Osteocyte (in vitro differentiated cells): ENCODE results near the gene GPATCH2L. TPM values are rescaled to one million over a fixed set of nuclear protein-coding genes. Genes with fewer than 3 reads are reported as not detected.
A peak's percentile ranks its signal among the peaks of the same experiment; 100 is the strongest.

Source experiments
- DNase-seq: peaks from one replicate; pipeline ENCODE4 v3.0.0; 2021; ENCODE audit warnings: mixed read lengths; ENCODE audit not compliant: unreplicated experiment; ENCODE audit errors: extremely low spot score
- H3K27ac Mint-ChIP-seq: one replicate; pipeline ENCODE4 v1.8.0; 2021; ENCODE audit warnings: mild to moderate bottlenecking, mixed read lengths; ENCODE audit not compliant: unreplicated experiment
- H3K27me3 Mint-ChIP-seq: one replicate; pipeline ENCODE4 v1.8.0; 2021; ENCODE audit warnings: mixed read lengths; ENCODE audit not compliant: unreplicated experiment
- H3K36me3 Mint-ChIP-seq: one replicate; pipeline ENCODE4 v1.8.0; 2021; ENCODE audit warnings: mixed read lengths; ENCODE audit not compliant: unreplicated experiment
- H3K4me1 Mint-ChIP-seq: one replicate; pipeline ENCODE4 v1.8.0; 2021; ENCODE audit warnings: mixed read lengths; ENCODE audit not compliant: unreplicated experiment
- H3K4me3 Mint-ChIP-seq: one replicate; pipeline ENCODE4 v1.8.0; 2021; ENCODE audit warnings: mild to moderate bottlenecking, moderate library complexity, mixed read lengths; ENCODE audit not compliant: unreplicated experiment
- H3K9me3 Mint-ChIP-seq: one replicate; pipeline ENCODE4 v1.8.0; 2021; ENCODE audit warnings: mixed read lengths; ENCODE audit not compliant: unreplicated experiment
- total RNA-seq: library from RNA; stranded (reverse); gene quantifications from 2 replicates; pipeline ENCODE4 v1.2.1, GENCODE V29; 2021
- TF ChIP-seq, protein P1 (sequence below): fragments of 200-600 bp; sonication (generic); IDR thresholded peaks from 2 replicates; pipeline ENCODE4 v1.5.0; 2021; ENCODE audit warnings: antibody characterized with exemption, mild to moderate bottlenecking, moderate library complexity

Gene GPATCH2L
- total RNA-seq, 1 donor from 2014 or later = 61.0 TPM

GRCh38 chr14:76138119-76138757 lies 13.5 kb upstream of the GPATCH2L start:
- TF ChIP-seq, protein P1, sequence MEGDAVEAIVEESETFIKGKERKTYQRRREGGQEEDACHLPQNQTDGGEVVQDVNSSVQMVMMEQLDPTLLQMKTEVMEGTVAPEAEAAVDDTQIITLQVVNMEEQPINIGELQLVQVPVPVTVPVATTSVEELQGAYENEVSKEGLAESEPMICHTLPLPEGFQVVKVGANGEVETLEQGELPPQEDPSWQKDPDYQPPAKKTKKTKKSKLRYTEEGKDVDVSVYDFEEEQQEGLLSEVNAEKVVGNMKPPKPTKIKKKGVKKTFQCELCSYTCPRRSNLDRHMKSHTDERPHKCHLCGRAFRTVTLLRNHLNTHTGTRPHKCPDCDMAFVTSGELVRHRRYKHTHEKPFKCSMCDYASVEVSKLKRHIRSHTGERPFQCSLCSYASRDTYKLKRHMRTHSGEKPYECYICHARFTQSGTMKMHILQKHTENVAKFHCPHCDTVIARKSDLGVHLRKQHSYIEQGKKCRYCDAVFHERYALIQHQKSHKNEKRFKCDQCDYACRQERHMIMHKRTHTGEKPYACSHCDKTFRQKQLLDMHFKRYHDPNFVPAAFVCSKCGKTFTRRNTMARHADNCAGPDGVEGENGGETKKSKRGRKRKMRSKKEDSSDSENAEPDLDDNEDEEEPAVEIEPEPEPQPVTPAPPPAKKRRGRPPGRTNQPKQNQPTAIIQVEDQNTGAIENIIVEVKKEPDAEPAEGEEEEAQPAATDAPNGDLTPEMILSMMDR = no peak
- Mint-ChIP-seq H3K9me3 (peaks cover 3% of the 10 kb centered on the region), H3K27ac (no peak overlapping the region), H3K36me3 (no peaks in the 10 kb centered on the region), H3K4me1 (peaks cover 12% of the 10 kb centered on the region), H3K4me3 (peak overlapping the region; percentile 50), H3K27me3 (peaks cover 68% of the 10 kb centered on the region)
- no peak for DNase-seq

DNA sequence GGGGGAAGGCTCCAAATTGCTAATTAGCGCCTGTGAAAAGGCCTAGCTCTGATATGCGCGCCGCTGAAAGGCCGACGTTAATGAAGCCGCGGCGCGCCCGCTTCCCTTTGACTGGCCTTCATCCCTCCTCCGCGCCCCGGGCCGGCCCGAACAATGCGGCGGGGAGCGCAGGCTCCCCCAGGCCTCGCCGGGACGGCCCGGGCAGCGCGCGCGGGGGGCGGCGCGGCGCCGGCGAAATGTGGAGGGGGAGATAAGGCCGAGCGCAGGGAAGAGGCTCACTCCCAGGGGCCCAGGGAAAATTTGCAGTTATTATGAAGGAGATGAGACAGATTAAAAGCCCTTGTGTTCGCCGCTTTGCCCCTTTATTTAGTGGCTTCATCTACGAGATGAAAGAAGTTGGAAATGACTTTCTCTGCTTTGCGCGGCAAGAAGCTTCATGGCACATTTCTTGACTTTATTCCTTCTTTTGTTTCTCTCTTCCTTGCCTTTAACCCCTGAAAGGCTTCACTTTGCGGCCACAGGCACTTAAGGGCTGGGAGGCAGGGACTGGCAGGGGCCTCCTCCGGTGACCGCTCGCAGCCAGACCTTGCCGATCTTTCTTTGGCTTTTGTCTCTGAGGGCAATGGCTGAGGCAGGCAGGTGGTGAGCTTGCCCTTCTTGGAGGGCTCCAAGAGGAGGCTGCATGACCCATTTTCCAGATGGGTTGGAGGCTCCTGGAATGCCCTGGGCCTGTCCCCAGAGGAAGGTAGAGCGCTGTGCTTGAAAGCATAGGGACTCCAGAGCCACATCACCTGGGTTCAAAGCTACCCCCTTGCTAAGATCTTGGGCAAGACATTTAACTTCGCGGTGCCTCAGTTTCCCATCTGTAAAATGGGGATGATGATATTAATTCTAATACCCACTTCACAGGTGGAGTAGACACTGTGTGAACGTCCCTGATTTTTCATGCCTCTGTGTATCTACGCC lies 12.7 kb upstream of the GPATCH2L start:
- Mint-ChIP-seq H3K36me3 (no peaks in the 10 kb centered on the region), H3K4me1 (peaks cover 12% of the 10 kb centered on the region), H3K4me3 (peak overlapping the region; percentile 50), H3K9me3 (peaks cover 3% of the 10 kb centered on the region), H3K27me3 (peaks cover 72% of the 10 kb centered on the region), H3K27ac (no peak overlapping the region)
- TF ChIP-seq, protein P1 = no peak
- DNase-seq = no peak

GRCh38 chr14:76143642-76144041 lies 8.1 kb upstream of the GPATCH2L start:
- Mint-ChIP-seq H3K9me3 (peaks cover 8% of the 10 kb centered on the region), H3K36me3 (no peaks in the 10 kb centered on the region), H3K4me3 (no peak overlapping the region), H3K27ac (no peak overlapping the region), H3K27me3 (peaks cover 52% of the 10 kb centered on the region), H3K4me1 (peaks cover 6% of the 10 kb centered on the region)
- DNase-seq = no peak
- TF ChIP-seq, protein P1 = no peak

- Mint-ChIP-seq H3K9me3 (peaks cover 8% of the 10 kb centered on the region), H3K27ac (no peak overlapping the region), H3K27me3 (peaks cover 39% of the 10 kb centered on the region), H3K4me1 (peaks cover 6% of the 10 kb centered on the region), H3K36me3 (no peaks in the 10 kb centered on the region), H3K4me3 (no peak overlapping the region)
- TF ChIP-seq, protein P1 = no peak
- no peak for DNase-seq
These were observed 4.7 kb upstream of the GPATCH2L start for GRCh38 chr14:76146976-76147375.

GRCh38 chr14:76149196-76149595 lies 2.5 kb upstream of the GPATCH2L start:
- Mint-ChIP-seq H3K27ac (no peak overlapping the region), H3K9me3 (peaks cover 6% of the 10 kb centered on the region), H3K36me3 (peaks cover 3% of the 10 kb centered on the region), H3K4me1 (peaks cover 24% of the 10 kb centered on the region), H3K4me3 (no peak overlapping the region), H3K27me3 (peaks cover 30% of the 10 kb centered on the region)
- TF ChIP-seq, protein P1 = no peak
- no peak for DNase-seq
